GM18505 (cell line): ENCODE data around the gene EAPP.
"Not testable (repeated sequence)": the region's sequence is repeated elsewhere in the genome, so short reads cannot be mapped to it uniquely, and the experiment has no call there.

Source experiments
- ATAC-seq: cut with Tn5 transposase; IDR thresholded peaks from one replicate; pipeline ENCODE4 v1.9.1; 2021; ENCODE audit not compliant: unreplicated experiment
- POLR2A ChIP-seq: IDR thresholded peaks from 4 replicates; pipeline ENCODE4 v1.6.1; 2011; ENCODE audit warnings: borderline replicate concordance; ENCODE audit not compliant: insufficient read depth, insufficient read length; ENCODE audit errors: extremely low read depth

EAPP gene

GRCh38 chr14:34478261-34478660, 61.2 kb downstream of the EAPP start:
- ATAC-seq, result no peak
- TF ChIP-seq POLR2A, result no peak

- ATAC-seq, result not testable (repeated sequence)
Measured at GRCh38 chr14:34476036-34476435, 63.5 kb downstream of the EAPP start.

- TF ChIP-seq POLR2A, result no peak
- no peak for ATAC-seq
Measured at GRCh38 chr14:34475163-34475562, 64.3 kb downstream of the EAPP start.

- TF ChIP-seq POLR2A, result no peak
Measured at GRCh38 chr14:34474187-34474679, 65.3 kb downstream of the EAPP start.

GRCh38 chr14:34472706-34473279, 66.7 kb downstream of the EAPP start:
- no peak for TF ChIP-seq POLR2A
- no peak for ATAC-seq

More at GRCh38 chr14:34474187-34474679, 65.3 kb downstream of the EAPP start:
- ATAC-seq, result no peak

GRCh38 chr14:34470319-34470718, 69.2 kb downstream of the EAPP start:
- no peak for ATAC-seq

GRCh38 chr14:34466691-34467090, 72.8 kb downstream of the EAPP start:
- ATAC-seq, result no peak
- no peak for TF ChIP-seq POLR2A

More at GRCh38 chr14:34470319-34470718, 69.2 kb downstream of the EAPP start:
- TF ChIP-seq POLR2A, result no peak
